T1000 (cell line): ENCODE data around the gene PPP2R3B.

ENCODE experiments used
- DNase-seq: peaks from one replicate; lab custom pipeline; 2025; ENCODE audit warnings: mixed read lengths; lab: John Stamatoyannopoulos, UW

Gene PPP2R3B

DNA sequence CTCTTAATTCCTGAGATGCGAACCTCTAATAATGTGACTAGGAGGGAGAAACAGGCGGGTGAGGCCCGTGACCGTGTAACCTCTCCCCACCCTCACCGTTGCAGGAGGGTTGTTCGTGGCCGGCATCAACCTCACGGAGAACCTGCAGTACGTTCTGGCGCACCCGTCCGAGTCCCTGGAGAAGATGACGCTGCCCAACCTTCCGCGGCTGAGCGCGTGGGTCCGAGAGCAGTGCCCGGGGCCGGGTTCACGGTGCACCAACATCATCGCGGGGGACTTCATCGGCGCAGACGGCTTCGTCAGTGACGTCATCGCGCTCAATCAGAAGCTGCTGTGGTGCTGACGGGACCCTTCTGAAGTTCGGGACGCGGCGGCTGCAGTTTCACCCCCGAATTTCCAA is 87.7 kb downstream of the PPP2R3B start:
- DNase-seq, result no peak

DNA sequence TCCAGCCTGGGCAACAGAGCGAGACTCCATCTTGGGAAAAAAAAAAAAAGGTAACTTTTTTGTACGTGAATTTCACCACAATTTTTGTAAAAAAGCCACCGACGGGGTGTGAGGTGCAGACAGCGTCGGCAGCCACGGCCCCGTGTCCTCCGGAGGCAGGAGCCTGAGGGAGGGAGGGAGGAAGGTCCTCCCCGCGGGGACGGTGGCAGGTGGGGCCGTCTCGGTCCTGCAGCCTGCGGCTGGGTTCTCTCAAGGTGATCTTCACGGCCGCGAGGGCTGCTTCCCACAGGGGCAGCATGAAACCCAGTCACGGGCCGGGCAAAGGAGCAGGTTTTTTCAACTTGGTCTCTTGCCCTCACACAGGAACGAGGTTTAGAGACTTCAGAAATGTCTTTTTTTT is 91.6 kb downstream of the PPP2R3B start:
- no peak for DNase-seq

- no peak for DNase-seq
Measured at GRCh38 chrX:292900-293897, 93.5 kb downstream of the PPP2R3B start.

DNA sequence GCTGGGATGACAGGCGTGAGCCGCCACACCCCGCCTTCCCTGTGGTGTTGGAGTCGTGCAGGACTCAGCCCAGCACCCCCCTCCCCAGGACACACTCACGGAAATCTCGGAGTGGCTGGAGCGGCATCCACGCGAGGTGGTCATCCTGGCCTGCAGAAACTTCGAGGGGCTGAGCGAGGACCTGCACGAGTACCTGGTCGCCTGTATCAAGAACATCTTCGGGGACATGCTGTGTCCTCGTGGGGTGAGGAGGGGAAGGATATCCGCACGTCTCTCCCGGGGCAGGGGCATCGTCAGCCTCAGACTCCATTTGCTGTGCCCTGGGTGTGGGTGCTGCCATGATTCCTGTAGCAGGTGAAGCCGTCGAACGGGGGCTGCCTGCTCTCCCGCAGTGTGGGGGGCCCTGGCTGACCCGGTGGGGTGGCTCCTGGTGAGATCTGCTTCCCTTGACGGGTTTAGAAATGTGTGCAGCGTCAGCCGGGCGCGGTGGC is 95.3 kb downstream of the PPP2R3B start:
- DNase-seq, result no peak

GRCh38 chrX:290476-291166 is 96.1 kb downstream of the PPP2R3B start:
- DNase-seq, result no peak

GRCh38 chrX:288561-288991 is 98.1 kb downstream of the PPP2R3B start:
- DNase-seq, result no peak

- no peak for DNase-seq
Measured at GRCh38 chrX:287670-288069, 99.0 kb downstream of the PPP2R3B start.

DNA sequence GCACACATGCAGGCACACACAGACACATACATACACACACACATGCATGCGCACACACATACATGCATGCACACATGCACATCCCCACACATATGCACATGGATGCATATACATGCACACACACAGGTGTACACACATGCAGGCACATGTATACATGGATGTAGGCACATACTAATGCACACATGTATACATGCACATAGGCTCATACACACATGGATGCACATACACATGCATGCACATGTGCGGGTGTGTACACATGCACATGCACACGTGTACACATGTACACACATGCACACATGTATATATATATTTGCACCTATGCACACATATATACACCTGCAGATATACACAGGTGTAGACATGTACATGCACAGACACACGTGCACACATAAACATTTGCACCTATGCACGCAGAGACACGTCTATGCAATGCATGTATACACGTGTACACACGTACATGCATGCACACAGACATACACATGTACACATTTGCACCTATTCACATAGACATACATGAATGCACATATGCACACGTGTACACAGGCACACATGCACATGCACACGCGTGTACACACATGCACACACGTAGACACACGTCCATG is 101.5 kb downstream of the PPP2R3B start:
- DNase-seq, result no peak
